GM21529 (cell line): Measurements from ENCODE around the gene POU3F3.
A peak's percentile ranks its signal among the peaks of the same experiment; 100 is the strongest.

ENCODE experiments used
- ATAC-seq: cut with Tn5 transposase; IDR thresholded peaks from one replicate; pipeline ENCODE4 v1.9.1; 2021; ENCODE audit not compliant: unreplicated experiment

Gene POU3F3

DNA sequence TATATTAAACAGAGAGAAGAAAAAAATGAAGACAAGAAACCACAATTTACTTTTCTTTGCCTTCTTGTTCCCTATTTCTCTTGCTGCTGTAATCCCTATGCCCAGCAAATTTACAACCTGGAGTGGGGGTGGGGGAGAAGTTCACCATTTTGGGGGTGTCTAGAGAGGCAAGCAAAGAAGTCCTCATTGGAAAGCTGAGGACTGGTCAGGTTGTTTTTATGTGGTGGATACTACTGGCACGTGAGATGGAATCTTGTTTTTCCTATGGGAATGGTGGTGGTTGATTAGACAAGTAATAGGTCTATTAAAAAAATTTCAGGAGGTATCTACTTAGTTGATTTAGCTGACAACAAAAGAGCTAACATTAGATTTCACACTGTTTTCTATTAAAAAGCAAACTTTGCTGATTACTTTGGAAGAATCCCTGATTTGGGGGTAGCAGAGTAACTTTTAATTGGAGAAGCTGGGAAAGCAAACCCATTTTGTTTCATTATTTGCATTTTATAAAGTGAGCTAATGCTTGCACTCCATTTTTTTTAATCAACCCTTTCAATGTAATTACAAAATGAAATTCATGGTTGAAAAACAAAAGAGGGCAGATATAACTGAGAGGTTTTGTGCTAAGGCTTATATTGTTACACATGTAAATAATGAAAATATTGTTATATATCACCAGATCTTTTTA is 6.0 kb downstream of the POU3F3 start:
- no peak for ATAC-seq

DNA sequence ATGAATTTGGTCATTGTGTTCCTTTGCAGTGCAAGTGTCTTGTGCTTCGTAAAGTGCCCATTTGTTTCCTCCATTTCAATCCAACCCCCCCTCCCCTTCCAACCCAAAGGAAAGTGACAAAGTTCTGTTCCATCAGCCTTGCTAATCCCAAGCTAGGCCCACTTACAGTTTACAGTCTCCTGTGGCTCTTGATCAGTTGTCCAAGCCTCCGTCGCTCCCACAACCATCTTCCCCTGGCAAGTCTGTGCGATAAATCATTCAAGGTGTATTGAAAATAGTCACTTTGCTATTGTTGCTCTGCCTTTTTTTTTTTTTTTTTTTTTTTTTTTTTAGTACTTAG is 6.5 kb downstream of the POU3F3 start:
- ATAC-seq: no peak

DNA sequence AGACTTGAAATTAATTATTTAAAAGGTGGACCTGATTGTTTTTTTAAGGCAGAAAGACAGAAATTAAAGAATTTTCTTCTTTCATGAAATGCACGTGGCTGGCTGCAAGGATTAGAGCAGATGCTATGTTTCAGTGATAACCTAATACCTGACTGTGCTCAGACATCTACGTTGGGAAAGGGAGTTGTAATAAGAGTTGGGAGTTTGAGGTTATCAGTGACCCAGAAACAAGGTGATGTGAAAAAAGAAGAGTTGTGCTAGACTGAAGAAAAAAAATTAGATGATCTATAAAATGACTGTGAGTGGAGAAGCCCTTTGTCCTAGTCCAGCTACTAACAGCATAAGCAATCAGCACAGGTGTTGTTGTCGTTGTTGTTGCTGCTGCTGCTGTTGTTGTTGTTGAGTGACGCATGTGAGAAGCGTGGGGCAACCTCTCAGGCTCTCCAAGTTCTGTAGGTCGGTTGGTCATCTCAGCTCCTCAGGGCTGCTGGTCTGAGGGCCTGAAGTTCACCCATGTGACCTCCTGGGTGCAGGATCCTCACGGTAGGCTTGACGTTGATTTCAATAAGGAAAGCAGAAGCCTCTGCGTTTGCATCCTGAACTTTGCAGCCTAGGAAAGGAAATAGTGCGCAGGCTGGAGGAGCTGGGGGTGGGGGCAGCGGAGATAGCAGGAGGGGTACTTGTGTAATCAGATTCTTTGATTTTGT is 7.6 kb downstream of the POU3F3 start:
- ATAC-seq: no peak

DNA sequence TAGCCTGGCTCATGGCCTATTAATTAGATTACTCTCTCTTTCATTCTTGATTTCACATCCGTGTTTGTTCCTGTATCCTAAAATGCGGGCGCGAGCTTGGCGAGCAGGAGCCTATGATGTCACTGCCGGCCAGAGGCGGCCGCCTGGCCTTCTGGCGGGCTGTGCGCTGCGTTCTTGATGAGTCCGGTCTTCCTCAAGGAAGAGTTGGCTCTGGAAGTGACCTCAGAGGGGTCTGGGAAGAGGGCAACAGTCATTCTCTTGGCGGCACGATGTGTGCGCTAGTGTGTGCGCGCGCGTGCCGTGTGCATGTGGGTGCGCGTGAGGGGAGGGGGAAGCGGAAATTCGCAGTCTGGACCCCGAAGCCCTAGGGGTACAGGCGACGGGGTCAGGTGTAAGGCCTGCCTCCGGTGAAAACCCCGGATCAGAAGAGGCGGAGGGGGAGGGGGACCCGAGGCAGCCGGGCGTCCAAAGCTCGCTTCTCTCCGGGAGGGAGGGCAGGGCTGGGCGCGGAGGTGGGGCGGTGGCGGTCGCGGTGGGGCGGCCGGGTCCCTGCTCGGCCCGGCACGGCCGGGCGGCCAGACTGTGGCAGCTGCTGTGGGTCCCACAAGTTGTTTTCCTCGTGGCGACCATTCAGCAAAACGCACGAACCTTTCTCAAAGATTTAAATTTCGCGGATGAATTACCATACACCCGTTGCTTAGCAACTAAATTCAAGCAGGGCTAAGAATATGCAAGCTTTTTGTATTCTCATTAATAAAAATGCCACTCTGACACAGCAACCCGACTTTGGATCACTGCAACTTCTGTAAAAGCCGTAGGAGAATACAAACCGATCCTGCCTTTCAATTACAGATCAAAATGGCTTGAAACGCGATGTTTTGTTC is 8.4 kb downstream of the POU3F3 start:
- no peak for ATAC-seq

DNA sequence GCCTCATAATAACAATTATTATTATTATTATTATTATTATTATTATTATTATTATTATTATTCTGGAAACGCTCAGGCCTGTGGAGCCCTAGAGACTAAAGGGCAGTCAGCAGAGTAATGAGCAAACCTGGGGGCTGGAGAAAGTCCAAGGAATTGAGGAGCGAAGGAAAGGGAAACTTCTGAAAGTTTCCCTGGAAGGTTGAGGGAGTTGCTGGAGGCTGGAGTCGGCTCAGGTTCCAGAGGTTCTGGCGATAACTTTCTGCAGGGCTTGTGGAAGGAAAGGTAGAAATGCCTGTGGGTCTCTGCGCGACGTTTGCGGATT is 9.2 kb downstream of the POU3F3 start:
- ATAC-seq: no peak

DNA sequence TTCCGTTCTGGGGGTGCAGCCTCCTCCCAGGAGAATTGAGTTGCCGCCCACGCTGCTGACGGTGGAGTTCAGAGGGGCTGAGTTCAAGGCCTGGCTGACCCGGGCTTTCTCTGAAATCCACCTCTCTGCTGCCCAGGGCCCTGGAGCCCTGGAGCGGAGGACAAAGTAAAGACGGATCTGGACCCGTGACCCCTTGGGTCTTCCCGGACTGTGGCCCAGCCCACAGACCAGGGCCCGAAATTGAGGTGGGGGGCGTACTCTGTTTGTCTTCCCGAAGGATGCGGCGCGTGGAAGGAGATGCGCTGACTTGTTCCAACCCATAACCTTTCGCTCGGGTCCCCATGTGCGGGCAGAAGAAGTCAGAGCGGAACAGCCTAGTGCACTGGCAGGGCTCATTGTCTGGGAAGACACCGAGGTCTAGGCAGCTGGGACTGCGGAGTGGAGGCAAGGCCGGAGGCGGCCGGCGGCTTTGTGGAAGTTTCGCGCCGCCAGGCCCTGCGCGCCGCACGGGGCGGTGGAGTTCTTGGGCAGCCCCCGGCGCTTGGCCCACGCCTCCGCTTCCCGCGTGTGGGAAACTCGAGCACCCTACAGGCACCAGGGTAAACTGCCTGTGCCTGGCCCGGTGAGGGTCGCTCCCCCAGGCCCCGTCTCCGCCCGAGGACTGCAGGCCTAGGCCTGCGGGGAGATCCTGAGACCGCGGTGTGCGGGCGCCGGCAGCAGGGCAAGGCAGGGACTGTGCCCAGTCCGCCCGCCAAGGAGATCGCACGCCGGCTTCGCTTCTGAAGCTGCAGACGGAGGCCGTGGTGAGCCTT is 9.8 kb downstream of the POU3F3 start:
- no peak for ATAC-seq

DNA sequence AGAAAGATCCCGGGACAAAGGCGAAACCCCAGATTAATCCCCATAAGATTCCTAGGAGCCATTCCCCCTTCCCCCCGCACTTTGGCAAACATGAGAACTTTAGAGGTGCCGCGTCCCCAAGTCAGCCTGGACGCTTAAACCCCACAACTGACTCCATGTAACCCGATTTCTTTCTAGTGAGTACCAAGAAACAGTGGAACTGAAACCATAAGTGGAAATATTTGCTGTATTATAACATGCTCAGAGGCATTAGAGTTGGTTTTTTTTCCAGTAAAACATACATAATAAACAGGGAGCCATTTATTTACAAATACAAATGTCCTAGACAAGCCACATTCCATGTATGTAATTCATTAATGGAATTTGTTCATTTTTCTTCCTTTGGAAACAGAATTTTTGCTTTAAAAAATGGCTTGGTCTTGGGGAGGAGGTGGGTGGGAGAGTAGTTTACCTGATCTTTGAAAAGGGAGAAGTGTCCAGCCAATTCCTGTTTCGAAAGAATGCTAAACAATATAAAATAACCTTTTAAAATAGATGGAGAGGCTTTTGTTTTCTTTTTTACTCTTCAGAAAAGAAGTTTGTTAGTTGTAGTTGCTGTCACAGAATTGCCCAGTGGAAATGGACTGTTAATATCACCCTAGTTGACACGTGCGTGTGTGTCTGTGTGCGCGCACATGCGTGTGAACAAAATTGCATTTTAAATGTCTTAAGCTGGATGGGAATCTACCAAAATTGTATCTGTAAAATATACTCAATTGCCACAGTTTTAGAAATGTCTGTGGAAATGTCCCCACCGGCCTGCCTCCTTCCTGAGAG is 10.6 kb downstream of the POU3F3 start:
- no peak for ATAC-seq

DNA sequence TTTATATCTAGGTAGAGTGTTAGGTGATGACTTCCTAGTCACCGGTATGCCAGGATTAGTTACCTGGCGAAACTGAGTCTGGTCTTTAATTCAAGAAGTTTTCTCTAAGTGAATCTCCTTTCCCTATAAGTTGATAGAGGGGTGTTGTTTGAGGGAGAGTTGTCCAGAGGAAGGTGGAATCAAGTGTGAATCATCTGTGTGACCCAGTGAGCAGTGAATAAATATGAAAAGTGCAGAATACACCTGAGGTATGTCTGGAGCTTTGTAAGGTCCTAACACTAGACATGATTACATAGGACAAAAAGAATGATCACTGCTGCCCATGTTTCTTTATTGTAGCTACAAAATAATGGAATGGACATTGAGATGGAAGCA is 11.2 kb downstream of the POU3F3 start:
- ATAC-seq: no peak

DNA sequence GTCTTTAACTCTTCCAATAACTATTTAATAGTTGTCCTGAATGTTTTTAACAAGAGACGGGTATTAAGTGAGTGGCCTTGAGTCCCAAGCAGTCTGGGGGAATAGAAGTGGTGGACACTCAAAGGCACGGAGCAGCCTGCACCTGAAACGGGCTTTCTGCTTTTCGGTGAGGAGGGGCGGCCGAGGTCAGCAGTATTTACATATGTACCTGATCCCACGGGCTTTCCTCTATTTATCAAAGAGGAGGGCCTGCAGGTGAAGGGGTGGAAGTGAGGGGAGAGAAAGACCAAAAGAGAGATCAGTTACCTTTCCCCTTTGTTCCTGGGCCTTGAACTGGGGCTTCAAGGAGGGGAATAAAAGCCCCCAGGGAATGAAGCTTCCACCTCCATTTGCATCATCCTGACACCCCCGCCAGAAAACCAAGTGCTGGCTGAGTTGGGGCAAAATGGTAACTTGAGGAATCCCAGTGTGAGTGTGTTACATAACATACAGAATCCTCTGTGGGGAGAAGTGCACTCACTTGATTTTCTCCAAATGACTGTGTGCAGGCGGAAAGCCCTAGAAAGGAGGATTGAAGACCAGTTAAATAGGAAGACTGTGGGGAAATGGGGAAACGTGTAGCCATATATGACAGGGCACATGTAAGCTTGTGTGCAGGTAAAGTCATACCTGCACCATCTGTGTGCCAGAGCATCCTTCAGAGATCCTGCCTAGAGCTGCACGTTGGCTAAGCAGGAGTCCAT is 12.4 kb downstream of the POU3F3 start:
- ATAC-seq: no peak

DNA sequence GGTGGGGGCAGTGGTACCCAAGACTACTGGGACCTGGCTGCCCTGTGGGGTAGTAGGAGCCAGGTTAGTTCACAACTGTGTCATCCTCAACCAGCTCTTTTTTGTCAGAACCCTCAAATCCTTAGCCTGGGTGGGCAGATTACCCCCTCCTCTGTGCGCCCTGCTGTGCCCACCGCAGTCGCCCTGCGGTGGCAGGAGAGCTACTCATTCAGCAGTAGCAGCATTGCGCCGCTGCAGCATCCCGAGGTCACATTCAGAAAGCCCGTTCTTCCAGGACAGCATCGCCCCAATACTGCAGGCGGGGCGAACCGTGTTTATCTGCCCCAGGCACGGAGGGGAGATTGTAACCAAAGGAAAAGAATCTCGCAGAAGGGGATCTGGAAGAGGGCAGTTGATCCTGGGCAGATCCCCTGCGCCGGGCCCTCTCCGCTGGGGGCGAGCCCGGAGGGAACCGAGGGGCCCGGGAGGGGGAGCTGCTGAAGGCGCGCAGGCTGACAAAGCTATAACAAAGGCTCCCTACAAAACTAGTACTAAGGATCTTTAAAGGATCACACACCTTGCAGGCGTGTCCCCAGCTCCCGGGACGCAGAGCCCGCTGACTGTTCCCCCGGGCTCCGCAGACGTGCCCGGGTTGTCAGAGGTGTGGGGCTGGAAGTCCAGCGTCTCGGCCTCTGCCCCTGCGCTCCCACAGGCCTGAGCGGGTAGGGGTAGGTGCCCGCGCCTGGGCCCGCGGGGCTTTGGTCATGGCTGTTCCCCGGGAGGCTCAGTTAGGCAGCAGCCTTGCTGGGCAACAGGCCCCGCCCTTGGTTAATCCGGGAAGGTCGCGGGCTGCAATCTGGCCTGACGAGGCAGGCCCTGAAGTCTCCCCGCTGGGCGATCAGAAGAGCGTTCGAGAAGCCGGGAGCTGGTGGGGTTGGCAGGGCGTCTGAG is 13.2 kb downstream of the POU3F3 start:
- no peak for ATAC-seq

DNA sequence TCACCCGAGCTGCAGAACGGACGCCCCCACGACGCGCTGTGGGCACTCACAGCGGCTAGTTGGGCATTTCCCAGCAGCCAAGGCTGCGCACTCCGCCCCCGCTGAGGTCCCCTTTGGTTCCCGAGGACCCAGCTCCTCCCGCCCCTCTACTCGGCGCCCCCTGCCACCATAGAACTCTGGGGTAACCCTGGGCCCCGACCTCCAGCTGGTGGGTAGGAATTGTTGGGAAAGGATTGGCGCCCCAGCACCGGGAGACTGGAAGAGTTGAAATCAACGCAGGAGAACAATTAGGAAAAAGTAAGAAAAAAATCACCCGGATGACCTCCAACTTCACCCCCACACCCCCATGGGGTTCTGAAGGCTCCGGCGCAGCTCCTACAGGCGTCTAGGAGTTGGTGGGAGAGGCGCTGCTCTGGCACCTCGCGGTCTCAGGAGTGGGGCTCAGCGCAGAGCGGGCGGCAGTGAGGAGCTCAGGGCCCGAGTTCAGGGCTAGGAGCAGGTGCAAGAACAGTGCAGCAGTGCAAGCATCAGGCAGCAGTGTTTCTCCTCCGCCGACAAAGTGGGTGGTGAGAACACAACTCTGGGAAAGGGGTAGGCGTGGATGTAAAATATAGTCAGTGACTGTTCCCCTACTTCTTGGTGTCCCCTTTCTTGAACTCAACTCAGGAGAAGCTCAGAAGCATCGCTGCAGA is 14.0 kb downstream of the POU3F3 start:
- ATAC-seq: no peak

DNA sequence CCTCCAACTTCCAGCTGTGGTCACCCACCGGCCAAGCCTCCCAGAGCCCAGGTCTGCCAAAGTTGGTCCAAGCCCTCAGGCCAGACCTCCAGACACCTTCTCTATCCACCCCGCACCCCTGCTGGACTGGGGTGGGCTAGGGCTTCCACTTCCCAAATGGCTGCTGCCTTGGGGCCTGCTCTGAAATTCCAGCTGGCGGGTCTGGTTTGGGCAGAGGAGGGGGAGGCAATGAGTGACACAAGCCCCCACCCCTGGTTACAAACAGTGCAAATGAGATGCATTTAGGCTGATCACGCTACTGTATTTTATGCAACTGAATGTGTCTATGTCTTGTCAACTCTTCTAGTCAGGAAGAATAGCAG is 14.6 kb downstream of the POU3F3 start:
- no peak for ATAC-seq

DNA sequence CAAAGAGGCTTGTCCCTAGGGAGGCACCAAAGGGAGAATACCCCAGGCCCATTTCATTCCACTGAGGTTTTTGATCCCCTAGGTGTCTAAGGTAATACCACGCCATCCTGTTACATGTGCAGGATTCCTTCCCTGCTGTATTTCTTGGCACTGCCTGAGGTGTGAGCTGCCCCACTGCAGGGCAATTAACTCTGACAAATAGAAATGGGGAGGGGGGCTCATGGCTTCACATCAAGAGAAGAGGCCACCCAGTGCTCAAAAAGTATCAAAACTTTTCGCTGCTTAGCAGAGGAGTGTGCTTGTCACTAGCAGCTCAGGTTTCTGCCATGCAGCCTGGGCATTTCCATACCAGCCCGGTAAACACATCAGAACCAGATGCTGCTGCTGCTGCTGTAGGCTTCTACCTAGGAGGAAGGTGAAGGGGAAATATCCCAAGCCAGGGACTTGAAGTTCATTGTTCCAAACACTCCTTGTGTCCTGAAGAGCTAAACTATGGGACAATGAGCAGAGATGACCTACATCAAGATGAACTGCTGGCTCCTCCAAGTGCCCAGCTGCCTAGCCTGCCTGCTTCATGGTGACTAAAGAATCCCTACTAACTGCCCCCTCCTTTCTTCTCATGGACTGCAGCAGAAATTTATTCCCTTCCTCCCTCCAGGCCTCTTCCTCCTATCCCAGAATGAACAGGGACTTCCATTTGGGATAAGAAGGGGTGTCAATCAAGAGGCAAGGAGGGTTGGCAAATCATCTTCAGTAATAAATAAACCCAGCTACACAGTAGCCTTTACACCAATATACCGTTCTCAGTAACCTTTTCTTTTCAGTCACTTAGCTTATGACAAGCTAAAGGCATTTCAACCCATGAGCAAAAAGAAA is 16.4 kb downstream of the POU3F3 start:
- no peak for ATAC-seq

DNA sequence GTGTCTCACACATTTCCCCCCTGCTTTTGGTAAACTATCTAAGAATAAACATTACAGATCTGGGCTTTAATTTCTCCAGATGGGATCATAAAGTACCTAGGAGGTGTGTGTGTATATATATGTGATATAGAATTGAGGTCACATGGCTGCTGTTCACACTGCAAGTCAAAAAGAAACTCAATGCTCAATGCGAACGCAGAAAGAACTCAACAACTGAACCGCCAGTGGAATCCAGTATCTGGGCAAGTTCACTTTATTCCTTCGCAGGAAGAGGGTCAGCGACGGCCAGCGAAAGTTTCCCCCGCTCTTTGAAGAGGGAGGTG is 17.7 kb downstream of the POU3F3 start:
- no peak for ATAC-seq

DNA sequence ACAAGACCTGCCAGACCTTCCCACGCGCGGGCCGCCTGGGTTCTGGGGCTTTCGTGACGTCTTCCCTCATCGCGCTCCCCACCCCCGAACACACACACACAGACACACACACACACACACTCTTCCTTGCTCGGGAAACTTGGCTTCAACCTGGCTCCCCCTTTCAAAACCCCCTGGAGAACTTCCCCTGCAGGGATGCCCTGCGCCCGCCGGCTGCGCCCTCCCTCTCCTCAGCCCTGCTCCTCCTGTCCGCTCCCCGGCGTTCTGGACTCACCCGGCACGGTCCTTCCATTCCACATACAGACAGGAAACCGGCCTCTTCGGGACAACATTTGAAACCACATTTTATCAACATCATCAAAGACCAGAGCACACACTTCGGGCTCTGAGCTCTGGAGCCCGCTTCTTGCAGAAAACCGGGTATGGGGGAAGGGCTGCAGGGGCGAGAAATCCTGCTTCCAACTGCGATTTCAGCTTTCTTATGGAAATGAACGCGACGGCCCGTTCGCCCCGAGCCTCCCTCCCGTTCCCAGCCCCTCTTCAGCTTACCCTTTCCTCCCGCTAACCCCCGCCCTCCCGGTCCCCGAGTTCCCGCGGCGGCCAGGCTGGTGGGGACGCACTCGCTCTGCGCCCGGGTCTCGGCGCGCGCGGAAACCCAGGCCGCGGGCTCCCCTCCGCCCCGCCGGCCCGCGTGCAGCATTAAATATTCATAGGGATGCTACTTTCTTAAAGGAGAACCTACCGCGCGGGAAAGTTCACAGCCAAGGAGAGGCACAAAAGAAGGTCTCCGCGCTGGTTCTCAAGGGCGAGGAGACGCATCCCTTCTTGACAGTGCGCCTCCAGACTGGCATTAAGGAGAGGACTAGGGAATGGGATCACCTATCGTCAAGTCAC is 18.3 kb downstream of the POU3F3 start:
- no peak for ATAC-seq

DNA sequence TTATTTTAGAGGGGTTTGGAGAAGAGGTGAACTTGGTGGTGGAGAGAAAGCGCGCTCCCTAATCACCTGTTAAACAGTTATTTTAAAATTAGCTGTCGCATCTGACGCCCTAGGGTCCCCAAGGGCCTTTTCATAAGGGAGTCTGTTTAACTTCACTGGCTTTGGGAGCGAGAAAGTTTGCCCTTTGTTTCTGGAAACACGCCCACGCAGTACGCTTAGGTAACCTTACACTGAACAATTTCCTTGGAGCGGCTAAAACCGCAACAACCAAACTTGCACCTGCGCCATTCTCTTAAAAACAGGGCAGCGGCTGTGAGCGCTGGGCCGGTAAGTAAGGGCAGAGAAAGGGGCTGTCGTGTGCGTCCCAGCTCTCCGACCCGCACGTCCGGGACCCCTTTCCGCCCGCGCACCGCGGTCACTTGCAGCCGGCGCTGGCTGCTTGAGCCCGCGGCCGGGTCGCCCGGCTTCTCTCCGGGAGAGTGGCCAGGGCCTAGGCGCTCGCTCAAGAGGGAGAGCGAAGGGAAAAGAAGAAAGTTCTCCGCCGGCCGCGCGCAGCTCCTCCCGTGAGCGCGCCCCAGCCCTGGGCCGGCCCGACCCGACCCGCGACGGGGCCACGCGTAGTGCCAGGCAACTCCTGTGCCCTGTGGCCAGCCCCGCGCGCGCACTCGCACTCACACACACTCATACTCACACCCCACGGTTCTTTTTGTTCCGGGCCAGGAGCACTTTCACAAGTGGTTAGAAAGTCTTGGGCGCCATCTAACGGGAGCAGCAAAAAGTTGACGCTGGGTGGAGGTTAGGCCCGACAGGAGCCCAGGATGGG is 19.2 kb downstream of the POU3F3 start:
- peak; percentile 89 for ATAC-seq
